RWPE2 (cell line): Measurements from ENCODE around the gene MAMDC2.

Experiments used
- ATAC-seq: fragments of 200-7000 bp; cut with Tn5 transposase; 3 replicates; pipeline ENCODE4 v1.9.1; 2021; ENCODE audit warnings: low read depth
- DNase-seq: peaks from one replicate; pipeline ENCODE4 v3.0.0-alpha.2; 2020; ENCODE audit warnings: low spot score
- H3K27ac ChIP-seq: fragments of 450-650 bp; 2 replicates; pipeline ENCODE4 v1.5.1; 2017; ENCODE audit warnings: mild to moderate bottlenecking; ENCODE audit not compliant: poor library complexity, severe bottlenecking
- H3K27me3 ChIP-seq: fragments of 250-450 bp; sonication (Bioruptor Pico); 2 replicates; pipeline ENCODE4 v1.5.1; 2021; ENCODE audit warnings: mild to moderate bottlenecking, moderate library complexity; ENCODE audit not compliant: insufficient read depth, poor library complexity, severe bottlenecking
- H3K36me3 ChIP-seq: fragments of 250-450 bp; sonication (Bioruptor Pico); 2 replicates; pipeline ENCODE4 v1.5.1; 2020; ENCODE audit warnings: low read depth, mild to moderate bottlenecking, moderate library complexity
- H3K4me1 ChIP-seq: fragments of 250-450 bp; sonication (Bioruptor Pico); 2 replicates; pipeline ENCODE4 v1.5.1; 2021; ENCODE audit warnings: mild to moderate bottlenecking, moderate library complexity; ENCODE audit not compliant: insufficient read depth, poor library complexity, severe bottlenecking
- H3K4me3 ChIP-seq: fragments of 250-450 bp; sonication (Bioruptor Pico); 2 replicates; pipeline ENCODE4 v1.5.1; 2021; ENCODE audit warnings: mild to moderate bottlenecking, moderate library complexity; ENCODE audit not compliant: severe bottlenecking
- H3K9me3 ChIP-seq: fragments of 250-450 bp; sonication (Bioruptor Pico); 2 replicates; pipeline ENCODE4 v1.5.1; 2021; ENCODE audit warnings: mild to moderate bottlenecking, moderate library complexity; ENCODE audit not compliant: severe bottlenecking
- CTCF ChIP-seq: fragments of 450-650 bp; IDR thresholded peaks from one replicate; pipeline ENCODE4 v1.5.1; 2017; ENCODE audit warnings: mild to moderate bottlenecking, moderate library complexity; ENCODE audit not compliant: poor library complexity, severe bottlenecking

MAMDC2 gene

GRCh38 chr9:70256123-70256551 is 212.5 kb downstream of the MAMDC2 start:
- TF ChIP-seq CTCF: no peak
- Histone ChIP-seq H3K36me3 (peaks cover 10% of the 10 kb centered on the region), H3K4me1 (peaks cover 40% of the 10 kb centered on the region), H3K27ac (peak overlapping the region; percentile 85), H3K9me3 (no peaks in the 10 kb centered on the region), H3K27me3 (no peaks in the 10 kb centered on the region), H3K4me3 (peak overlapping the region; percentile 18)
- ATAC-seq (peak; percentile 70), DNase-seq (no peak)

GRCh38 chr9:70257502-70257901 is 213.9 kb downstream of the MAMDC2 start:
- TF ChIP-seq CTCF: no peak
- Histone ChIP-seq H3K27ac (peak overlapping the region; percentile 85), H3K4me1 (peaks cover 54% of the 10 kb centered on the region), H3K9me3 (no peaks in the 10 kb centered on the region), H3K4me3 (peak overlapping the region; percentile 72), H3K27me3 (no peaks in the 10 kb centered on the region), H3K36me3 (peaks cover 23% of the 10 kb centered on the region)
- DNase-seq (no peak), ATAC-seq (no peak)

- Histone ChIP-seq H3K27ac (peak overlapping the region; percentile 85), H3K27me3 (no peaks in the 10 kb centered on the region), H3K4me3 (peak overlapping the region; percentile 72), H3K36me3 (peaks cover 30% of the 10 kb centered on the region), H3K4me1 (peaks cover 60% of the 10 kb centered on the region), H3K9me3 (no peaks in the 10 kb centered on the region)
- peak; percentile 69 for ATAC-seq
- peak; percentile 82 for DNase-seq
- no peak for TF ChIP-seq CTCF
Measured at GRCh38 chr9:70257991-70258691, 214.5 kb downstream of the MAMDC2 start.

GRCh38 chr9:70258692-70259511 is 215.3 kb downstream of the MAMDC2 start, which contains the start of gene SMC5:
SMC5 (plus strand) TSS chr9:70258978; CDS start chr9:70259079, 101 bp downstream.
- Histone ChIP-seq H3K27me3 (no peaks in the 10 kb centered on the region), H3K4me1 (peaks cover 65% of the 10 kb centered on the region), H3K36me3 (peaks cover 37% of the 10 kb centered on the region), H3K27ac (peak within 1 kb of the TSS; percentile 85), H3K4me3 (peak within 1 kb of the TSS; percentile 72), H3K9me3 (no peaks in the 10 kb centered on the region)
- no peak for TF ChIP-seq CTCF
- DNase-seq (peak; percentile 88), ATAC-seq (peak; percentile 72)
